HepG2 (cell line): ENCODE measurements around the gene FTCD. TPM values are rescaled to one million over a fixed set of nuclear protein-coding genes. Genes with fewer than 3 reads are reported as not detected.
A peak's percentile ranks its signal among the peaks of the same experiment; 100 is the strongest.

Experiments
- ATAC-seq: fragments of 200-7000 bp; cut with Tn5 transposase; 3 replicates; pipeline ENCODE4 v1.9.1; 2020; ENCODE audit warnings: mild to moderate bottlenecking, moderate library complexity
- BruUV-seq: library from RNA; stranded (reverse); fragments of 400-500 nt; replicated peaks from 2 replicates; lab custom pipeline; 2021; lab: Mats Ljungman, UMichigan
- CTCF ChIA-PET: fragments of 300-600 bp; formaldehyde crosslinking; extraction: SDS; loops from one replicate; lab custom pipeline; 2021; ENCODE audit warnings: low total read pairs, inconsistent platforms, low intra/inter-chr PET ratio; lab: Yijun Ruan, JAX
- POLR2A ChIA-PET: fragments of 350-600 bp; sonication (Branson Sonifier 250); formaldehyde crosslinking; loops from one replicate; lab custom pipeline; 2020; ENCODE audit warnings: antibody characterized with exemption, inconsistent platforms; lab: Yijun Ruan, JAX
- DNase-seq: peaks from one replicate; pipeline ENCODE4 v3.0.0-alpha.2; 2015; ENCODE audit warnings: low spot score
- FAIRE-seq: peaks from 3 replicates; lab custom pipeline; 2011; peaks lifted over from hg19 to GRCh38; lab: Jason Lieb, UNC
- H2AFZ ChIP-seq: one replicate; pipeline ENCODE4 v1.6.1; 2011; ENCODE audit warnings: low read length, inconsistent platforms
- H3K27ac ChIP-seq: fragments of 300-600 bp; 3 replicates; pipeline ENCODE4 v1.8.0; 2011; ENCODE audit warnings: mixed run types, mild to moderate bottlenecking, mixed read lengths, low read length, inconsistent platforms; ENCODE audit not compliant: insufficient read depth; ENCODE audit errors: extremely low read length
- H3K27me3 ChIP-seq, 2 experiments: fragments of 200-600 bp in 1 of 2; 2 replicates in 1 of 2; 3 replicates in 1 of 2; pipeline versions ENCODE4 v1.6.0 to v1.8.0; 2011; ENCODE audit warnings: low read length in 2 of 2, mild to moderate bottlenecking in 2 of 2, moderate library complexity in 2 of 2, inconsistent platforms in 1 of 2; ENCODE audit not compliant: insufficient read depth in 2 of 2, control insufficient read depth in 1 of 2
- H3K36me3 ChIP-seq, 2 experiments: fragments of 200-600 bp in 1 of 2; replicated peaks in 1 of 2; 2 replicates in 1 of 2; 3 replicates in 1 of 2; pipeline versions ENCODE4 v1.5.1 to v1.8.0; 2011; ENCODE audit warnings: low read length in 2 of 2, inconsistent platforms in 1 of 2; ENCODE audit not compliant: insufficient read depth in 2 of 2, control insufficient read depth in 1 of 2
- H3K4me1 ChIP-seq: 2 replicates; pipeline ENCODE4 v1.5.1; 2012; ENCODE audit warnings: low read length, inconsistent platforms; ENCODE audit not compliant: insufficient read depth
- H3K4me2 ChIP-seq: 2 replicates; pipeline ENCODE4 v1.6.0; 2011; ENCODE audit warnings: low read depth, low read length, inconsistent platforms
- H3K4me3 ChIP-seq, 3 experiments: fragments of 200-600 bp in 1 of 3; sonication (generic), shearing (Covaris generic) in 1 of 3; replicated peaks in 1 of 3; 2 replicates each; pipeline ENCODE4 v1.5.1; 2011 to 2016; ENCODE audit warnings: low read length in 3 of 3, inconsistent platforms in 2 of 3, low read depth in 2 of 3, mild to moderate bottlenecking in 2 of 3, control low read depth in 1 of 3, mixed read lengths in 1 of 3; ENCODE audit not compliant: insufficient read depth in 1 of 3
- H3K79me2 ChIP-seq: one replicate; pipeline ENCODE4 v1.6.1; 2011; ENCODE audit warnings: low read length, inconsistent platforms; ENCODE audit not compliant: insufficient read depth
- H3K9ac ChIP-seq: 2 replicates; pipeline ENCODE4 v1.6.0; 2011; ENCODE audit warnings: mild to moderate bottlenecking, low read depth, low read length, inconsistent platforms; ENCODE audit not compliant: insufficient read depth
- H3K9me3 ChIP-seq: 2 replicates; pipeline ENCODE4 v1.5.1; 2012; ENCODE audit warnings: mild to moderate bottlenecking, low read length
- H4K20me1 ChIP-seq: 2 replicates; pipeline ENCODE4 v1.6.0; 2011; ENCODE audit warnings: inconsistent platforms, mild to moderate bottlenecking, low read length, moderate library complexity; ENCODE audit not compliant: insufficient read depth
- HDAC6 ChIP-seq: fragments of 200-600 bp; sonication (generic); IDR thresholded peaks from 2 replicates; pipeline ENCODE4 v1.7.0; 2017; ENCODE audit warnings: mild to moderate bottlenecking, antibody characterized with exemption, low read length, low read depth
- NFATC3 ChIP-seq: sonication (generic); formaldehyde crosslinking; IDR thresholded peaks from 2 replicates; pipeline ENCODE4 v1.5.1; 2020; ENCODE audit warnings: mild to moderate bottlenecking, missing genetic modification reagents
- PLRG1 ChIP-seq: fragments of 450-650 bp; conservative IDR thresholded peaks from 2 replicates; pipeline ENCODE4 v1.6.1; 2016
- POLR2AphosphoS5 ChIP-seq: IDR thresholded peaks from 2 replicates; pipeline ENCODE4 v1.6.1; 2012; ENCODE audit warnings: low read depth, low read length
- RAD51 ChIP-seq: fragments of 450-650 bp; IDR thresholded peaks from 2 replicates; pipeline ENCODE4 v1.6.1; 2016; ENCODE audit warnings: borderline replicate concordance
- RBM22 ChIP-seq: fragments of 200-400 bp; formaldehyde crosslinking; optimal IDR thresholded peaks from 2 replicates; pipeline ENCODE3; 2017; ENCODE audit warnings: mild to moderate bottlenecking, low read length, moderate library complexity
- REXO4 ChIP-seq: sonication (generic); formaldehyde crosslinking; IDR thresholded peaks from 2 replicates; pipeline ENCODE4 v1.8.0; 2022; ENCODE audit warnings: missing genetic modification reagents, mild to moderate bottlenecking, borderline replicate concordance
- ZBTB38 ChIP-seq: sonication (generic); formaldehyde crosslinking; IDR thresholded peaks from 2 replicates; pipeline ENCODE4 v1.5.1; 2020; ENCODE audit warnings: mild to moderate bottlenecking, missing genetic modification reagents
- ZNF18 ChIP-seq: sonication (generic); formaldehyde crosslinking; IDR thresholded peaks from 2 replicates; pipeline ENCODE4 v1.8.0; 2022; ENCODE audit warnings: mild to moderate bottlenecking, missing genetic modification reagents; ENCODE audit not compliant: insufficient replicate concordance
- ZNF343 ChIP-seq: sonication (generic); formaldehyde crosslinking; IDR thresholded peaks from 2 replicates; pipeline ENCODE4 v1.4.0; 2020; ENCODE audit warnings: mild to moderate bottlenecking, missing genetic modification reagents
- ZNF468 ChIP-seq: sonication (generic); formaldehyde crosslinking; IDR thresholded peaks from 2 replicates; pipeline ENCODE4 v1.8.0; 2022; ENCODE audit warnings: mild to moderate bottlenecking, moderate library complexity, missing genetic modification reagents
- ZNF616 ChIP-seq: sonication (generic); formaldehyde crosslinking; IDR thresholded peaks from 2 replicates; pipeline ENCODE4 v1.5.0; 2020; ENCODE audit warnings: low read depth, mild to moderate bottlenecking, missing genetic modification reagents
- ZNF687 ChIP-seq: sonication (generic); formaldehyde crosslinking; IDR thresholded peaks from 2 replicates; pipeline ENCODE4 v1.5.1; 2020; ENCODE audit warnings: mild to moderate bottlenecking, missing genetic modification reagents, moderate library complexity
- ZNF841 ChIP-seq: sonication (generic); formaldehyde crosslinking; IDR thresholded peaks from 2 replicates; pipeline ENCODE4 v1.8.1; 2023; ENCODE audit warnings: missing genetic modification reagents, borderline replicate concordance
- WGBS: methylation state at CpG from one replicate; pipeline ENCODE4 v1.1.6; 2017; ENCODE audit warnings: low lambda C conversion rate; 5-methylcytosine and 5-hydroxymethylcytosine counted together
- in situ Hi-C: cut with HindIII; loops from 2 replicates; pipeline ENCODE4 v1.10.0; 2017; ENCODE audit warnings: low pct_unique_long_range_greater_than_20kb; ENCODE audit not compliant: extremely low pct_ligation_motif_present
- intact Hi-C: fragments of 100-400 bp; cut with micrococcal nuclease; formaldehyde crosslinking; loops from one replicate; pipeline ENCODE4 v1.10.0; 2022; ENCODE audit not compliant: unreplicated experiment
- polyA plus RNA-seq, 8 experiments: library from polyadenylated mRNA; depleted of rRNA in 3 of 8; stranded (reverse) in 7 of 8; unstranded in 1 of 8; fragments of >200 nt; fragmentation: Illumina TruSeq in 4 of 8; extraction: Trizol in 4 of 8; gene quantifications; 2 replicates each; pipeline versions ENCODE4 v1.2.1 to v1.2.3, GENCODE V29; 2011 to 2016; ENCODE audit warnings: low read depth in 4 of 8, missing spikeins in 1 of 8, mixed read lengths in 1 of 8; ENCODE audit not compliant: insufficient read depth in 1 of 8
- total RNA-seq, 5 experiments: library from RNA; depleted of rRNA; stranded (reverse); fragments of >200 nt; fragmentation: Illumina TruSeq; extraction: Trizol; gene quantifications; 2 replicates each; pipeline ENCODE4 v1.2.3, GENCODE V29; 2016; ENCODE audit warnings: low read depth in 1 of 5

Gene FTCD
- total and polyA plus RNA-seq, 2 of the 13 experiments (the other 11 are each of a cell fraction or from before 2014, with no cell fraction given) = 75.7 to 105 TPM

- Histone ChIP-seq H3K27ac (no peak overlapping the region), H3K9me3 (no peaks in the 10 kb centered on the region), H3K9ac (no peak overlapping the region), H3K4me2 (no peak overlapping the region), H3K79me2 (no peaks in the 10 kb centered on the region), H3K27me3 (no peaks in the 10 kb centered on the region), H3K4me3 (no peak overlapping the region), H2AFZ (no peak overlapping the region), H3K4me1 (peaks cover 7% of the 10 kb centered on the region; the same call in 1 of the 2 replicates), H4K20me1 (peaks cover 13% of the 10 kb centered on the region; the same call in 1 of the 2 replicates), H3K36me3 (peaks cover 14 to 29% of the 10 kb centered on the region in 2 experiments; a peak in 4 of 5 replicates)
- no TSS peak for BruUV-seq
- in situ Hi-C loops = no loop called here
- WGBS = 98% methylated on average over 45 of the region's 45 CpGs
- ATAC-seq (no peak), FAIRE-seq (no peak), DNase-seq (no peak)
- CTCF ChIA-PET = no interaction called here
- POLR2A ChIA-PET = interaction anchor here (2.2 to 2.7 kb wide), 2 partner anchors 11 to 14 kb away, joined by 10 to 13 read pairs; partner anchors contain the start of gene FTCD
- intact Hi-C loops = no loop called here
- TF ChIP-seq RAD51 (no peak), ZNF18 (CRISPR knock-in tag) (no peak), PLRG1 (no peak), NFATC3 (CRISPR knock-in tag) (no peak), ZNF687 (peak; percentile 19; the same call in 1 of the 2 replicates), ZNF468 (CRISPR knock-in tag) (no peak), ZBTB38 (CRISPR knock-in tag) (0 out of 2 replicates have a peak, but pooled peaks have one; percentile 38), RBM22 (peak; percentile 70), REXO4 (CRISPR knock-in tag) (no peak), ZNF841 (CRISPR knock-in tag) (no peak), ZNF616 (CRISPR knock-in tag) (no peak), POLR2AphosphoS5 (peak; percentile 23; the same call in 1 of the 2 replicates), ZNF343 (CRISPR knock-in tag) (no peak), HDAC6 (no peak)
These were observed 13.4 kb downstream of the FTCD start for GRCh38 chr21:46141767-46142581.
